ENCODE measurements around the gene RNF112. TPM values are rescaled to one million over a fixed set of nuclear protein-coding genes. Genes with fewer than 3 reads are reported as not detected.
A peak's percentile ranks its signal among the peaks of the same experiment; 100 is the strongest.

The RNF112 gene
- total RNA-seq, 1 experiment from 2014 or later = 0.81 TPM

DNA sequence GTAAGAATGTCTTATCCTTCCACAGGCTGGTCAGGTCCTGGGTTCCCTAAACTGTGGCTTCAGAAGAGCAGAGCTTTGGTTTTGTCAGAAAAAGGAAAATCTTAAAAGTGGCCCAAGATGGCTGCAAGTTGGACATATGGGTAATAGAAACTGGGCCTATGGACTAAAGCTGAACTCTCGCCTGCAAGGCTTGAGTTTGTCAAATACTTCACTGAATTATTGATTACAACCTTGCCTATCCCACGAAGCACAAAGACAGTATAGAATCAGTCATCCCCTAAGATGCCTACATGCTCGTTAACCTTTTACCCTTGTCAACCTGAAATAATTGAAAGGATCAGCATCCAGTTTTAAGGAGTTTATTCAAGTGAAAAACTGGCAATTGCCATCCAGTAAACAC lies 20.7 kb downstream of the RNF112 start:
- peaks cover 49 to 65% of the 10 kb centered on the region in 2 experiments for H3K4me1 Mint-ChIP-seq
- H3K4ac ChIP-seq (ENCODE audit: low read depth, low read length) = no peak overlapping the region
- peak overlapping the region in 2 of 3 experiments; percentile 35 to 63; a peak in 1 of 7 replicates for H3K27ac Mint-ChIP-seq
- no peak overlapping the region for H4K8ac ChIP-seq (replicated peaks; ENCODE audit: insufficient read length, low read depth, low read length)
- no peak overlapping the region for H3K14ac ChIP-seq (ENCODE audit: insufficient read depth, low read length)
- no peak overlapping the region for H4K5ac ChIP-seq (ENCODE audit: insufficient read length, low read depth, low read length)
- DNase-seq = no peak
- no peaks in the 10 kb centered on the region for H3K36me3 Mint-ChIP-seq (ENCODE audit: insufficient read depth in 1 of 3, low read depth in 3 of 3)
- no peak overlapping the region for H2BK15ac ChIP-seq (ENCODE audit: low read depth, low read length)
- no peaks in the 10 kb centered on the region for H3K23me2 ChIP-seq (ENCODE audit: insufficient read length, low read depth, low read length, poor library complexity, severe bottlenecking)
- no peak overlapping the region for H3K4me2 ChIP-seq (ENCODE audit: insufficient read depth, insufficient read length, low read length)
- H3K9ac ChIP-seq (ENCODE audit: extremely low read depth, insufficient read length, low read length) = no peak overlapping the region
- no peaks in the 10 kb centered on the region for H3K27me3 ChIP-seq (ENCODE audit: insufficient read depth, low read length)
- H4K20me1 ChIP-seq (ENCODE audit: control insufficient read depth, insufficient read depth, insufficient read length) = no peaks in the 10 kb centered on the region
- H2AK5ac ChIP-seq (ENCODE audit: insufficient read length, low read length) = no peak overlapping the region
- H3K27me3 Mint-ChIP-seq (ENCODE audit: low read depth) = no peaks in the 10 kb centered on the region
- no peak overlapping the region for H2BK12ac ChIP-seq (ENCODE audit: insufficient read length, low read depth, low read length)
- no peaks in the 10 kb centered on the region for H3K9me3 ChIP-seq (ENCODE audit: control insufficient read depth, low read depth, low read length)
- H2BK120ac ChIP-seq (ENCODE audit: low read depth, low read length, poor library complexity, severe bottlenecking) = no peak overlapping the region
- no peak overlapping the region for H3K23ac ChIP-seq (ENCODE audit: insufficient read length, low read depth, low read length)
- H2AFZ ChIP-seq (ENCODE audit: low read length) = no peak overlapping the region
- H4K91ac ChIP-seq (ENCODE audit: insufficient read length, low read depth, low read length) = no peak overlapping the region
- no peak overlapping the region for H3K18ac ChIP-seq (ENCODE audit: insufficient read length, low read depth, low read length)
- H3K79me2 ChIP-seq (ENCODE audit: insufficient read depth, low read length) = no peaks in the 10 kb centered on the region
- peaks cover 7% of the 10 kb centered on the region for H3K4me1 ChIP-seq (ENCODE audit: insufficient read depth, low read length)
- TF ChIP-seq, protein P1, sequence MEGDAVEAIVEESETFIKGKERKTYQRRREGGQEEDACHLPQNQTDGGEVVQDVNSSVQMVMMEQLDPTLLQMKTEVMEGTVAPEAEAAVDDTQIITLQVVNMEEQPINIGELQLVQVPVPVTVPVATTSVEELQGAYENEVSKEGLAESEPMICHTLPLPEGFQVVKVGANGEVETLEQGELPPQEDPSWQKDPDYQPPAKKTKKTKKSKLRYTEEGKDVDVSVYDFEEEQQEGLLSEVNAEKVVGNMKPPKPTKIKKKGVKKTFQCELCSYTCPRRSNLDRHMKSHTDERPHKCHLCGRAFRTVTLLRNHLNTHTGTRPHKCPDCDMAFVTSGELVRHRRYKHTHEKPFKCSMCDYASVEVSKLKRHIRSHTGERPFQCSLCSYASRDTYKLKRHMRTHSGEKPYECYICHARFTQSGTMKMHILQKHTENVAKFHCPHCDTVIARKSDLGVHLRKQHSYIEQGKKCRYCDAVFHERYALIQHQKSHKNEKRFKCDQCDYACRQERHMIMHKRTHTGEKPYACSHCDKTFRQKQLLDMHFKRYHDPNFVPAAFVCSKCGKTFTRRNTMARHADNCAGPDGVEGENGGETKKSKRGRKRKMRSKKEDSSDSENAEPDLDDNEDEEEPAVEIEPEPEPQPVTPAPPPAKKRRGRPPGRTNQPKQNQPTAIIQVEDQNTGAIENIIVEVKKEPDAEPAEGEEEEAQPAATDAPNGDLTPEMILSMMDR (conservative IDR thresholded peaks at IDR 0.05) = no peak
- H2BK20ac ChIP-seq (ENCODE audit: low read depth, low read length, poor library complexity, severe bottlenecking) = no peak overlapping the region
- no CpG with 5 or more reads among the region's 3 CpGs for WGBS (ENCODE audit: extremely low coverage, insufficient read length, low lambda C conversion rate)
- H3K56ac ChIP-seq (ENCODE audit: insufficient read length, low read depth, low read length) = no peak overlapping the region
- H3K79me1 ChIP-seq (ENCODE audit: insufficient read depth, low read depth, low read length, poor library complexity, severe bottlenecking) = no peaks in the 10 kb centered on the region
- H3K4me3 Mint-ChIP-seq = no peak overlapping the region
- H3K27ac ChIP-seq (ENCODE audit: insufficient read length, low read depth, low read length) = no peak overlapping the region
- peaks cover 0 to 2% of the 10 kb centered on the region in 2 experiments; a peak in 1 of 5 replicates for H3K9me3 Mint-ChIP-seq
- no peak overlapping the region for H2BK5ac ChIP-seq (ENCODE audit: insufficient read length, low read length)
- H3T11ph ChIP-seq (ENCODE audit: low read length) = no peak overlapping the region

All from H9 (cell line).